Stimulated activated CD4-positive, alpha-beta T cell treated with anti-CD3 and anti-CD28 coated beads, TNF-alpha, amount 100 ng/mL, for 48 hours (primary cell): ENCODE data around the gene NKAIN2.

Experiments used
- DNase-seq, 3 donors: peaks; one replicate each; pipeline ENCODE4 v3.0.0-alpha.2; 2020; ENCODE audit warnings: low read depth in 3 of 3

Gene NKAIN2

GRCh38 chr6:124028117-124028516 is 224.5 kb downstream of the NKAIN2 start:
- no peak for DNase-seq

GRCh38 chr6:124029567-124029966 is 225.9 kb downstream of the NKAIN2 start:
- no peak for DNase-seq

- no peak for DNase-seq
Measured at GRCh38 chr6:124033501-124033900, 229.8 kb downstream of the NKAIN2 start.

GRCh38 chr6:124036384-124036783 is 232.7 kb downstream of the NKAIN2 start:
- DNase-seq, result no peak

GRCh38 chr6:124040655-124041054 is 237.0 kb downstream of the NKAIN2 start:
- no peak for DNase-seq

- DNase-seq, result no peak
Measured at GRCh38 chr6:124052120-124052519, 248.5 kb downstream of the NKAIN2 start.

GRCh38 chr6:124053315-124053714 is 249.7 kb downstream of the NKAIN2 start:
- DNase-seq, result no peak

- no peak for DNase-seq
Measured at GRCh38 chr6:124054034-124054433, 250.4 kb downstream of the NKAIN2 start.

GRCh38 chr6:124055395-124055794 is 251.7 kb downstream of the NKAIN2 start:
- no peak for DNase-seq

GRCh38 chr6:124055963-124056362 is 252.3 kb downstream of the NKAIN2 start:
- no peak for DNase-seq

GRCh38 chr6:124056407-124057334 is 253.0 kb downstream of the NKAIN2 start:
- DNase-seq, result no peak

- DNase-seq, result no peak
Measured at GRCh38 chr6:124057461-124057860, 253.8 kb downstream of the NKAIN2 start.

GRCh38 chr6:124064317-124065113 is 260.9 kb downstream of the NKAIN2 start:
- DNase-seq, result no peak

GRCh38 chr6:124066269-124066668 is 262.6 kb downstream of the NKAIN2 start:
- DNase-seq, result no peak

GRCh38 chr6:124066946-124067552 is 263.4 kb downstream of the NKAIN2 start:
- DNase-seq, result no peak

GRCh38 chr6:124069230-124069950 is 265.7 kb downstream of the NKAIN2 start:
- no peak for DNase-seq

GRCh38 chr6:124073021-124073420 is 269.4 kb downstream of the NKAIN2 start:
- DNase-seq, result no peak

- DNase-seq, result no peak
Measured at GRCh38 chr6:124073820-124074587, 270.3 kb downstream of the NKAIN2 start.

GRCh38 chr6:124074606-124075005 is 270.9 kb downstream of the NKAIN2 start:
- no peak for DNase-seq

GRCh38 chr6:124076336-124077048 is 272.8 kb downstream of the NKAIN2 start:
- no peak for DNase-seq
